GM23338 (cell line): ENCODE data around the gene NCKAP5.

Source experiments
- EZH2 ChIP-seq: fragments of 200-600 bp; sonication (generic); IDR thresholded peaks from one replicate; pipeline ENCODE4 v1.8.0; 2017; ENCODE audit warnings: antibody characterized with exemption, mild to moderate bottlenecking, low read depth; ENCODE audit not compliant: unreplicated experiment
- EZH2phosphoT487 ChIP-seq: fragments of 200-600 bp; sonication (generic); IDR thresholded peaks from one replicate; pipeline ENCODE4 v1.8.1; 2018; ENCODE audit warnings: antibody characterized with exemption; ENCODE audit not compliant: unreplicated experiment
- POLR2AphosphoS5 ChIP-seq: IDR thresholded peaks from 2 replicates; pipeline ENCODE4 v1.6.1; 2016; ENCODE audit warnings: antibody characterized with exemption, low read depth
- STAT1 ChIP-seq: IDR thresholded peaks from one replicate; pipeline ENCODE4 v1.6.1; 2016; ENCODE audit warnings: antibody characterized with exemption; ENCODE audit not compliant: unreplicated experiment
- ZNF114 ChIP-seq: fragments of 250-450 bp; sonication (Bioruptor Pico); IDR thresholded peaks from 2 replicates; pipeline ENCODE4 v1.5.0; 2020; ENCODE audit warnings: mild to moderate bottlenecking, moderate library complexity
- TF ChIP-seq, protein P1 (sequence below), 2 experiments: fragments of 200-600 bp in 1 of 2; sonication (generic) in 1 of 2; conservative IDR thresholded peaks; 2 replicates each; pipeline versions ENCODE4 v1.5.1 to v1.6.1; 2016 to 2017; ENCODE audit warnings: antibody characterized with exemption in 2 of 2, low read depth in 2 of 2, mild to moderate bottlenecking in 2 of 2, moderate library complexity in 1 of 2
- TF ChIP-seq, protein P2 (sequence below): IDR thresholded peaks from one replicate; pipeline ENCODE4 v1.6.1; 2018; ENCODE audit warnings: antibody characterized with exemption; ENCODE audit not compliant: unreplicated experiment
- TF ChIP-seq, protein P3 (sequence below): IDR thresholded peaks from 2 replicates; pipeline ENCODE4 v1.6.1; 2016; ENCODE audit warnings: antibody characterized with exemption

DNA sequence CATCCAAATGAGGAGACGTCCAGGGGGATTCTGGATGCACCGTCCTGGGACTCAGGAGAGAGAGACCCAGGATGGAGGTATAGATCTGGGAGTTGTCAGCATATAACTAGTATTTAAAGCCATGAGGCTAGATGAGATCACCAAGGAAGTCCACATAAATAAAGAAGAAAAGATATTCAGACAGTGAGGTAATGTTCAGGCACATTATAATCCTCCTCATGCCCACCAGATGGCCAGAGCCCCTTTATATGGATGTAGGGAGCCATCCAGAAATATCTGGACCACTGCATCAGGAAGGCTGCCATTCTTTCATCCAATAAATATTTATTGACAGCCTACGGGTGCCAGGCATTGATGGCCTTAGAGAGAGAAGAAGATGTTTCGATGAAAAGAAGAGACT is 21.2 kb upstream of the NCKAP5 start:
- TF ChIP-seq, protein P1, sequence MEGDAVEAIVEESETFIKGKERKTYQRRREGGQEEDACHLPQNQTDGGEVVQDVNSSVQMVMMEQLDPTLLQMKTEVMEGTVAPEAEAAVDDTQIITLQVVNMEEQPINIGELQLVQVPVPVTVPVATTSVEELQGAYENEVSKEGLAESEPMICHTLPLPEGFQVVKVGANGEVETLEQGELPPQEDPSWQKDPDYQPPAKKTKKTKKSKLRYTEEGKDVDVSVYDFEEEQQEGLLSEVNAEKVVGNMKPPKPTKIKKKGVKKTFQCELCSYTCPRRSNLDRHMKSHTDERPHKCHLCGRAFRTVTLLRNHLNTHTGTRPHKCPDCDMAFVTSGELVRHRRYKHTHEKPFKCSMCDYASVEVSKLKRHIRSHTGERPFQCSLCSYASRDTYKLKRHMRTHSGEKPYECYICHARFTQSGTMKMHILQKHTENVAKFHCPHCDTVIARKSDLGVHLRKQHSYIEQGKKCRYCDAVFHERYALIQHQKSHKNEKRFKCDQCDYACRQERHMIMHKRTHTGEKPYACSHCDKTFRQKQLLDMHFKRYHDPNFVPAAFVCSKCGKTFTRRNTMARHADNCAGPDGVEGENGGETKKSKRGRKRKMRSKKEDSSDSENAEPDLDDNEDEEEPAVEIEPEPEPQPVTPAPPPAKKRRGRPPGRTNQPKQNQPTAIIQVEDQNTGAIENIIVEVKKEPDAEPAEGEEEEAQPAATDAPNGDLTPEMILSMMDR (conservative IDR thresholded peaks at IDR 0.05; ENCODE audit: low read depth in 2 of 2), result no peak
- no peak for TF ChIP-seq EZH2
- TF ChIP-seq, protein P2, sequence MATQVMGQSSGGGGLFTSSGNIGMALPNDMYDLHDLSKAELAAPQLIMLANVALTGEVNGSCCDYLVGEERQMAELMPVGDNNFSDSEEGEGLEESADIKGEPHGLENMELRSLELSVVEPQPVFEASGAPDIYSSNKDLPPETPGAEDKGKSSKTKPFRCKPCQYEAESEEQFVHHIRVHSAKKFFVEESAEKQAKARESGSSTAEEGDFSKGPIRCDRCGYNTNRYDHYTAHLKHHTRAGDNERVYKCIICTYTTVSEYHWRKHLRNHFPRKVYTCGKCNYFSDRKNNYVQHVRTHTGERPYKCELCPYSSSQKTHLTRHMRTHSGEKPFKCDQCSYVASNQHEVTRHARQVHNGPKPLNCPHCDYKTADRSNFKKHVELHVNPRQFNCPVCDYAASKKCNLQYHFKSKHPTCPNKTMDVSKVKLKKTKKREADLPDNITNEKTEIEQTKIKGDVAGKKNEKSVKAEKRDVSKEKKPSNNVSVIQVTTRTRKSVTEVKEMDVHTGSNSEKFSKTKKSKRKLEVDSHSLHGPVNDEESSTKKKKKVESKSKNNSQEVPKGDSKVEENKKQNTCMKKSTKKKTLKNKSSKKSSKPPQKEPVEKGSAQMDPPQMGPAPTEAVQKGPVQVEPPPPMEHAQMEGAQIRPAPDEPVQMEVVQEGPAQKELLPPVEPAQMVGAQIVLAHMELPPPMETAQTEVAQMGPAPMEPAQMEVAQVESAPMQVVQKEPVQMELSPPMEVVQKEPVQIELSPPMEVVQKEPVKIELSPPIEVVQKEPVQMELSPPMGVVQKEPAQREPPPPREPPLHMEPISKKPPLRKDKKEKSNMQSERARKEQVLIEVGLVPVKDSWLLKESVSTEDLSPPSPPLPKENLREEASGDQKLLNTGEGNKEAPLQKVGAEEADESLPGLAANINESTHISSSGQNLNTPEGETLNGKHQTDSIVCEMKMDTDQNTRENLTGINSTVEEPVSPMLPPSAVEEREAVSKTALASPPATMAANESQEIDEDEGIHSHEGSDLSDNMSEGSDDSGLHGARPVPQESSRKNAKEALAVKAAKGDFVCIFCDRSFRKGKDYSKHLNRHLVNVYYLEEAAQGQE, result no peak
- TF ChIP-seq, protein P3, sequence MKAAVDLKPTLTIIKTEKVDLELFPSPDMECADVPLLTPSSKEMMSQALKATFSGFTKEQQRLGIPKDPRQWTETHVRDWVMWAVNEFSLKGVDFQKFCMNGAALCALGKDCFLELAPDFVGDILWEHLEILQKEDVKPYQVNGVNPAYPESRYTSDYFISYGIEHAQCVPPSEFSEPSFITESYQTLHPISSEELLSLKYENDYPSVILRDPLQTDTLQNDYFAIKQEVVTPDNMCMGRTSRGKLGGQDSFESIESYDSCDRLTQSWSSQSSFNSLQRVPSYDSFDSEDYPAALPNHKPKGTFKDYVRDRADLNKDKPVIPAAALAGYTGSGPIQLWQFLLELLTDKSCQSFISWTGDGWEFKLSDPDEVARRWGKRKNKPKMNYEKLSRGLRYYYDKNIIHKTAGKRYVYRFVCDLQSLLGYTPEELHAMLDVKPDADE, result no peak
- TF ChIP-seq POLR2AphosphoS5, result no peak
- no peak for TF ChIP-seq EZH2phosphoT487
- TF ChIP-seq ZNF114 (CRISPR knock-in tag), result no peak
- TF ChIP-seq STAT1, result no peak
